Superior temporal gyrus (tissue), 1 donor: ENCODE data around the gene BAG5.

Source experiments
- DNase-seq: peaks from one replicate; pipeline ENCODE4 v3.0.0-alpha.2; 2016; ENCODE audit errors: extremely low spot score

BAG5 gene

DNA sequence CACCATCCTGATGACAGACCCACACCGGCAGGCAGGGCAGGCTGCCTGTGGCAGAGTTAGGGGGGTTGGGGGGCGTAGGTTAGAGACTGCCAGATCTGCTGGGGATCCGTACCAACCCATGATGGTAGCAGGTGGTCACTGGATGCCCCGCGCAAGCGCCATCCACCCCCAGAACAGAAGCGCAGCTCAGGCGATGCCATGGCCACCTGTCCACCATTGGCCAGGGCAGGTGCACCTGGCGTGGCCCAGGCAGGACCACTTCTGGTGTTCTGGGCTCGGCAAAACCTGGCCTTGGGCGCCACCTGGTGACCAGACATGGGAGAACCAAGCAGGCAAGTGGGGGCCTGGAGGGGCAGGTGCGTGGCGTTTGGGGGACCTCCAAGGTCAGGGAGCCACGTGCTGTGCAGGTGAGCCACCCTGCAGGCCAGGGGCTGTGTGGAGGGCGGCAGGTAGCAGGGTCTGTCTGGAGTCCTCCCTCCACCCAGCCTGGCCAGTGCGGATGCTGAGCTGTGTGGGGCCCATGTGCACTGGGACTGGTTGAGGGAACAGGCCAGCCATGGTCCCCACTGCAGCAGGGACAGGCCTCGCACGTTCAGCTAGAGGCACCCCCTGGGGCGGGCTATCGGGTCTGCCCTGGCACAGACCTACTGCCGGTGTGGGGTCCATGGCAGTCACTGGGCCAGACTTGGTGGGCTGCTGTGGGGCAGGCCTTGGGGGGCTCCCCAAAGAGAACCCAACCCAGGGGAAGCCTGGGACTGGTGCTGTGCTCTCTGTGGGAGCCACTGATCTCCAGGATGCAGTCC is 15.6 kb downstream of the BAG5 start:
- peak; percentile 88 for DNase-seq

DNA sequence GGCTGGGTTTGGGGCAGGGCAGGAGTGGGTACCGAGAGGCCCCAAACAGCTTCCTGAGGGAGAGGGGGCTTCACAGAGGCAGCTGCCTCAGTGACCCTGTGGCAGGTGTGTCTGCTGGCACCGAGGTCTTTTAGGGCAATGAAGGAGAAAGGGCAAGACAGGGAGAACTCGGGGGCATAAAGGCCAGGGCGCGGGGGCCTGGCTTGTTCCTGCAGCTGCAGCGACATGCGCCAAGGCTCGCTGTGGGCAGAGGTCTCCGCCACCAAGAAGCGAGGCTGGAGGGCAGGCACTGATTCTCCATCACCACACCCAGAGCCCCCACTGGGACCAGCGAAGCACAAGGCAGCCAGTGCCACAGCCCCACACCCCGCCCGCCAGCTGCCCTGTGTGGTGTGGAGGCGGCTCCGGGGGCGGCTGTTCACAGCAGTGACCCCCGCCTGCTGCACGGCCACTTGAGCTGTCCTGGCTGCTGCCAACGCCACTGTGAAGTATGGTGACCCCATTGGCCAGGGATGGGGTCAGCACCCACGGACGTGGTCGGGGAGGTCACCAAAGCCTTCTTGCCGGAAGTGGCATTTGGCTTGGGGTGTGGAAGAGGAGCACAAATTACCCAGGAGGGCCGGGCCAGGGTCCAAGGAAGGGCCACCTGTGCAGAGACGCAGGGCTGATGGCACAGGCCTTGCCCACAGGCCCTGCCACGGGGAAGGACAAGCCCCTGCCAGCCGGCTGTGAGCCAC is 16.4 kb downstream of the BAG5 start:
- no peak for DNase-seq

DNA sequence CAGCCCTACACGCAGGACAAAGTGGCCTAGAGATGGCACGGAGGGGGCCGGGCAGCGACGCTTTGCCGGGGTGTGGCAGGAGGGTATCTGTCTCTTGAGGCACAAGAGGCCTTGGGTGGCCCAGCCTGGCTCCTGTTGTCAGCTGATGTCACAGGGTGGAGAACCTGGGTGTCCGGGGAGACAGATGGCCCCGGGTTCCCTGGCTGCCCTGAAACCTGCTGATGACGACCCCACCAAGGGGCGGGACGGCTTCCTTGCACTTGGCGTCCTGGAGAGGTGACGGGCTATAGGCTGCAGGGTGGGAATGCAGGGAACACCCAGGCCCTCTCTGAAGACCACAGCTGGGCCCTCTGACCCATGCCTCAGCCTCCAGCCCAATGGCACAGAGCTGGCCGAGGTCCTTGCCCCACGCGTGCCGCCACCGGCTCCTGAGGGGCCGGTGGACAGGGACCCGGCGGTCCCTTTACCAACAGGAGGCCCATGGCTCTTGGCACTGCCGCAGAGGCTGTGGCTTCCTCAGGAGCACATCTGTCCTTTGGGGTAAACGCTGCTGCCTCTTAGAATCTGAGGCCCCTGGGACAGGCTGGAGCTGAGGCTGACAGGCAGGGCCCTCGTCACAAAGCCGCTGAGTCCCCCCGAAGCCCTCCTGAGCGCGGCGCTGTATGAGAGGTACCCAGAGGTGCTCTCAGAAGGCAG is 17.1 kb downstream of the BAG5 start:
- DNase-seq = peak; percentile 10

DNA sequence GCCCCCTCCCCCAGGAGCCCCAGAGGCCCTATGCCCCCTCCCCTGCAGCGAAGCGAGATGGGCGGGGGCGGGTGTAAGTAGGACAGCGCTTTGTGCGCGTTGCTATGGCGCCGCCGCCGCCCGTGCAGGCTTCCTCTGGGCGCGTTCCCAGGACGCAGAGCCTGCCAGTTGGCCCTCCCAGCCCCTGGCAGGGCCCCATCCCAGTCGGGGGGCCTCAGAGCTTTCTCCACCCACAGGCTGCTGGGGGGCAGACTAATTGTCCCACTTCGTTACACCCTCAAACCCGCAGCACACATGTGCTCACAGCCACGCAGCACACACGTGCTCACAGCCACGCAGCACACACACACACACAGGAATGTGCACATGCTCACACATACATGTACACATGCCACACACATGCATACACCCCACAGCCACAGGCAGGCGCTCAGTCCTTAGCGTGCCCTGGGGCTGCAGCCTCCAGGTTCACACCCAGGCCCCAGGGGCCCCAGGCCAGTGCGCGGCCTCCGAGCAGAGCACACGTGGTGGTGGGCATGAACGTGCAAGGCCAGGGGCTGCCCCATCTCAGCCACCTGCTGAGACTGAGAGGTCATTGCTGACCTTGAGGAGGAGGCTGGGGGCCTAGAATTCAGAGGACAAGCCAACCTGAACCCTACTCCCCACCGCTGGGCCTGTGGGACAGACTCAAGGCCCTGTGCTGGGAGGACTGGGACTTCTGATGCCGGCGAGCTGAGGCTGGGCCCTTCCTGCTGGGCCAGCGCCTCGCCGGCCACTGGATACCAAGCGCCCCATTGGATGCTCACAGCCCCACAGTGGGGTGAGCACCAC is 17.9 kb downstream of the BAG5 start:
- DNase-seq = peak; percentile 86

DNA sequence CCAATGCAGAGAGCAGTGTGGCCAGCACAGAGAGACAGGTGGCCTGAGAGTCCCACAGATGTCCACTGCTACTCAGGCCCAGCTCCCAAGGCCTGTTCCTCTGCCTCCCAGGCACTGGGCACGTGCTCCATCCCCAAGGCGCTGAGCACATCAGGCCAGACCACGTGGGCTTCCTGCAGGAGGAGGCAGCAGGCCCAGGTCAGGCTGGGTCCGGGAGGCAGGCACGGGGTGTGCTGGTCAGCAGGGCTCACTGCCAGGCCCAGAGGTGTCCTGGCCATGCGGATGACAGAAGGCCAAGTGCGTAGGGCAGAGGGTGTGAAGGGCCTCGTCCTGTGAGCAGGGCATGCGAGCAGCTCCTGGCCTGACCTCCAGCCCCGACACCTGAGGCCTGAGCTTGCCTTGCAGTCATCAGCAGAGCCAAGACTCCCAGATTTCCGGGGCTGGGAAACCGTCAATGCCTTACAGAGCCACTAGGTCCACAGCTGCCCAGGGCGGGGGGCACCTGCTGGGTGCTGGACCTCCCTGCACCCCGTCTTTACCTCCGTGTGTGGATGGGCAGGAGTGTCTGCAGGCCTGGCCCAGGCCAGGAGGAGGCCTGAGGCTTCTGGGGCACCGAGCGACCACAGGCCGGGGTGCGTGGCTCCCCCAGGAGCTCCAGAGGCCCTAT is 18.6 kb downstream of the BAG5 start:
- DNase-seq = peak; percentile 28

DNA sequence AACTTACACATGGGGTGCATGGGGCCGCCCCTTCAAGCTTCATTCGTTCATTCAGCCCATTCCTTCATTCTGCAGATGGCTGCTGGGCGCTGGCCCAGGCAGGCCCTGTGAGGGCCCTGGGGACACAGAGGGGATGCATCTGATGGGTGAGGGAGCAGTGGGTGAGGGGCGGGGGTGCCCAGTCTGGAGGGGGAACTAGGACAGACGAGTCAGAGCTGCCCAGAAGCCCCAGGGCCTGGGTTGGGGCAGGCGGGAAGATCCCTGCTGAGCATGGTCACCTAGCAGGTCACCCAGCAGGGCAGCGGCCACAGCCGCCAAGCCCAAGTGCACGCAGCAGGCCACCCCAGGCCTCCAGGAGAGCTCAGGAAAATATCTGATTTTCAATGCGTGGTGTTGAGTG is 19.3 kb downstream of the BAG5 start:
- no peak for DNase-seq

DNA sequence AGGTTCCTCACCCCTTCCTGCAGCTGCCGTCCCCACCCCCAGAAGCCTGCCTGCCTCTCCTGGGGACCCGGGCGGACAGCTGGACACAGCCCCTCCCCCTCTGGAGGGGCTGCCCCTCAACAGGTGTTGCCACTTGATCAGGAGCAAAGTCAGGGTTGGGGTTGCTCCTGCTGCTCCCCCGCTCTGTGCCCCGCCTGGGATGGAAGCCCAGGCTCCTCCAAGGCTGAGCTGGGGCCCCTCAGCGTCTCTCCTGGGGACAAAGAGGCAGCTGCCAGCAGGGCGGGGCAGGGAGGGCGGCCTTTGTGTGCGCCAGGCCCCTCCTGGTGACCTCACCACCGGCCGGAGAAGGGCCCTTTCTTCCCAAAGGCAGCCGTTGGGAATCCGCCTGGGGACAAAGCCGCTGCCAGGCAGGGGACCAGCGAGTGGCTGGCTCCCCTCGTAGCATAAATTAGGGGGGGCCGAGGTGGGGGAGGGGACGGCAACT is 19.8 kb downstream of the BAG5 start:
- DNase-seq = peak; percentile 92

DNA sequence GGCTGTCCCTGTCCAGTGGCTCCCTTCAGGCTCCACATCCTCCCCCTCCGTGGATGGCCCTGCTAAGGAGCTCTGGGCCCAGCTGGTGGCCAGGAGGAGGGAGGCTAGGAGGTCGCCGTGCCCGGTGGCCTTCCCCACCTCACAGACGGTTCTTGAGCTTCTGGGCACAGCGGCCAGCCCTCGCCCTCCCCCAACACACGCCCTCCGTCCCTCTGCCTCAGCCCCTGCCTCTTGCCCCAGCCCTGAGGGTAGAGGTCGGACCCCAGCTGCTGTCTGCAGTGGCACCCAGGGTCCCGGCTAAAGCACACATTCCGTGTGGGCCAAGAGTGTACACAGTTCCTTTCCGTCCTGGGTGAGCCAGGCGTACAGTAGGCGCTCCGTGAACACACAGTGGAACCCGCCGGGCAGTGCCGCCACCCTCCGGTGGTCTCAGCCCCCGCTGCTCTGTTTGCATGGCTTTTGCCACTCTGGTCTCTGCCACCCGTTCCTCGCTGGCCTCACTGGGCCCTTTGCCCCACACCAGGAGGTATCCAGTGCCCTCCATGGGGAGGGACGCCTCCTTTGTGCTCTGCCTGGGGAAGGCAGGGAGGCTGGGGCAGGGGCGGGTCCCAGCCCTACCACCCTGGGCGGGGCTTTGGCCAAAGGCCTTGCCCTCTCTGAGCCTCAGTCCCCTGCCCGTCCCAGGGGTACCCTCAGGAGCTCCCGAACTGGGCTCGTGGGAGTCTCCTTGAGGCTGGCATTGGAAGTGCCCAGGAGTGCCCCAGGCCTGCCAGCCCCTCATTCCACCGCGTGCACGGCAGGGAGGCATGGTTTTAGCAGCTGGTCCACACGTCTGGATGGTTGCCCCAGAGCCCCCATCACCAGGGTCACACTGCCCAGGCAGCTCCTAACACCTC is 20.5 kb downstream of the BAG5 start:
- peak; percentile 35 for DNase-seq

DNA sequence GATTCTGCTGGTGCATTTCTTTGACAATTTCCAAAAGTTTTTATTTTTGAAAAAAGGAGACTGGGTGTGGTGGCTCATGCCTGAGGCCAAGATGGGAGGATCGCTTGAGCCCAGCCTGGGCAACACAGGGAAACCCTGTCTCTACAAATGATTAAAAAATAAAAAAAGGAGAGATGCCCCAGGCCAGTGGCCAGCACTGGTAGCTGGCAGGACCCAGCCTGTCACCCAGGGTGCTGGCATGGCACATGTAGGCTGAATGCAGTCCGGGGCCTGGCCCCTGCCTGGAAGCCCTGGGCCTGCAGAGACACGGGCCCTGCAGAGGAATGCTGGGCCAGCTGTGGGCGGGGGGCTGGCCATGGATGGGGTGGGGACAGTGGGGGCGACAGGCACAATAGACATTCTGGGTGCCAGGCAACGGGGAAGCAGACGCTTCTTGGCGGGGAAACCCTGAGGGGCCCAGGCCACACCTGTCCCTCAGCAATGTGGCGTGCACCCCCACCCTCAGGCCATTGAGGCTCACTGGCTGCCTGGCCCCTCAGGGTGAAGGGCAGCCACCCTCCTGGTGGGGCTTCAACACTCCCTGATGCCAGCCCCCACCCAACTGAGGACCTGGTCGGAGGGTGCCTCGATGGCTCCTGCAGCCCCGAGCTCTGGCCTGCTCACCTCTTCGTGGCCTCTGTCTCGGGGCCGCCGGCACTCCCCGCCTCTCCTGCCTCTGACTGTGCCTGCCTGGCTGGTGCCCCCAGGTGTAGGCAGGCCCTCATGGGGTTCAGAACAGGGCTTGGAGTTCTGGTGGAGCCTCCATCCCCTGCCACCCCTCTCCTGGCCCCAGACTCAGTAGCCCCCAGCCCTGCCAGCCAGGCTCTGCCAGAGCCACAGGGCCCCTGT is 21.4 kb downstream of the BAG5 start:
- no peak for DNase-seq

DNA sequence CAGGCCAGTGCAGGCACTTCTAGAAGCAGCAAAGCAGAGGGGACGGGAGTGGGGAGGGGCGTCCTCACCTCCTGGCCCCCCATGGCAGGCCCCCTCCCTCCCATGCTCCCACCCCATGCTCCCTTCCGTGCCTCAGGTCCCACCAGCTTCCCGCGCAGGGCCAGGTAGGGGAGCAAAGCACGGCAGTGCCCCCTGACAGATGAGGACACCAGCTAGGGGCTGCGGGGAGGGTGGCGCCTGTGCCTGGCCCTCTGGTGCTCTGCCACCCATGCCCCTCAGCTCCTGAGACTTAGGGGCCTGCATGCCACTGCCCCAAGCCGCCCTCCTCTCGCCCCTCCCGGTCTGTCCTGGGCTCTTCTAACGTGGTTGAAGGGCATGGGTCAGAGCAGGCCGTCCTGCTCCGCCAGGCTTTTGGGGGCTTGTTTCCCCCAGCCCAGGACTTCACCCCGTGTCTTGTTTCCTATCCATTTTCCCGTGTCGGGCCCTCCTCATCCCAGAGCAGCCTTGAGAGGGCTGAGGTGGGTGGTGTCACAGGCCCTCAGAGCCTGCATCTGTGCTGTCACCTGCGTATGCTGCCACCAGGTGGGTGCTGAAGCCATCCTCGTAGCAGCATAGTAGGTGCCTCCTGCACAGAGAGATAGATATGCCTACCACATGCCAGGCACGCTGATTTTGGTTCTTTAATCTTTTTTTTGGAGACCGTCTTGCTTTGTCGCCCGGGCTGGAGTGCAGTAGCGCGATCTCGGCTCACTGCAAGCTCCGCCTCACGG is 23.2 kb downstream of the BAG5 start:
- DNase-seq = peak; percentile 4

DNA sequence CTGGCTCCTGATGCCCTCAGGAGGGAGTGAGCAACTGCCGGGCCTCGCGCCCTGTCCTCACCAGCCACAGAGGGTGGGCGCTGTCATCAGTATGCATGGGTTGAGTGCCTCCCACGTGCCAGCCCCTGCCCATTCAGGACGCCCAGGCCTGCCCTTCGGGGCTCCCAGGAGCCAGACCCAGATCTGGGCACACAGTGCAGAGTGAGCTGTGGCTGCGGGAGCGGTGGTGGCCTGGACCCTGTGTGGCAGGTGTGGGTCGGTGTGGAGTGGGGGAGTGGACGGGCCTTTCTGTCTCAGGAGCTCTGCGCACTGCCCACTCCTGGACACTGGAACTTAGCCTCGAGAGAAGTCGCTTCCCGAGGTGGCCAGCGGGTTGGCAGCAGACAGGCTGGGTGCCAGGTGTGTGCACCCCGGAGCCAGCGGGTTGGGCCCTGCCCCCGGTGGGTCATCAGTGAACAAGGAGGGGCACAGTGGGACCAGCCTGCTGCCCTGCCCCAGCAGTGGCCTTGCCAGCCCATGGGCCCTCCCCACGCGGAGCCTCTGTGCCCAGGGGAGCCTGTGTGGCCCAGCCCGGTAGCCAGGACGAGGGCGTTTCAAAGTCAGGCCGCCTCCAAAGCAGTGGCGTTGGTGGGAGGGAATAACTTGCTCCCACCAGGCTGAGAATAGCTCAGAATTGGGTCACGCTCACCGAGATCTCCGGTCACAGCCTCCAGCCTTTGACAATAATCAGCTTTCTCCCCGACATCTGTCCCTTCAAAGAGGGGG is 24.0 kb downstream of the BAG5 start:
- DNase-seq = peak; percentile 14

DNA sequence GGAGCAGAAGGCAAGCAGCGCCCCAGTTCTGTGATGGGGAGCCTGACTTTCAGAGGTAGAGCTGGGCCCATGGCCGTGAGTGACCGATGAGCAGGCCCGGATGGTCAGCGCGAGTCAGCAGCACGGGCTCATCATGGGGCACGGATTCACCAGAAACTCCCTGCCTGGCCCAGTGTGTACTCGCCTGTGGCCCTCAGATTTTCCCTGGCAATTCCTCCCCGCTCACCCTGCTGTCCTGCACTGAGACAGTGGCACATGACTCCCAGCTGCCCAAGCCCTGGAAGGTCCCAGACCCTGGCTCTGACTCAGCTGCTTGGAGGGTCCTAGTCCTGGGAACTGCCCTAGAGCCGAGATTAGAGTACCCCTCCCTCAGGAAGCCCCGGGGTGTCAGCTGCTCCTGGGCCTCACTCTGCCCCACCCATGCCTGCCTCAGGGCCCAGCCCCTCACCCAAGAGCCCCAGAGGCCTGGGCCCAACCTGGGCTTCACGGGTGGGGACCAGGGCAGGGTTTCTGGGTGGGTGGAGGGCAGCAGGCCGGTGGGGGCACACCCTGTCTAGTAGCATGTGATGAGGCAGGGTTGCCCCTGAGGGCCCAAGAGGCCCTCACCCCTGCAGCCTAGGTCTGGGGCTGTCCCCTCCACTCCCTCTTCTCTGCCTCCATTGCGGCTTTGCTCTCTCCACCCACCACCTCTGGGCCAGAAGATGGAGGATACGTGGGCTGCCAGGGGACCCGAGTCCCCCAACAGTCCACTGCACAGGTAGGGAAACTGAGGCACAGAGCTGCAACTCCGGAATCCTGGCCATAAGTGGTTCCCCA is 25.1 kb downstream of the BAG5 start:
- no peak for DNase-seq

DNA sequence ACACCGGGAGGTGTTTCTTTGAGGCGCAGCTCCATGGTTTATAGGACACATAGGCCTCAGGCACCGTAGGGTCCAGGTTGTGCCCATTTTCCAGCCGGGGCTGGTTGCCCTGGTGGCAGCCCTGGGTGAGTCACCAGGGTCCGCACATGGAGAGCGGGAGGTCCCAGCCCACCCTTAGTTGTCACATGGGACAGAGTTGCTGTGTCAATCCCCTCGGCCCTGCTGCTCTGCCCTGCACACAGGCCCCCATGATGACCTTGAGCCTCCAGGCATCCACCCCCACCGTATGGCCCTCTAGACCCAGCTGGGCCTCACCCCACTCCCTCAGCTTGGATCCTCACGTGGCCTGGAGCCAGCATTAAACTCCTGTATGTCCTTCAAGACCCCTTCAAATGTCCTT is 25.8 kb downstream of the BAG5 start:
- no peak for DNase-seq

DNA sequence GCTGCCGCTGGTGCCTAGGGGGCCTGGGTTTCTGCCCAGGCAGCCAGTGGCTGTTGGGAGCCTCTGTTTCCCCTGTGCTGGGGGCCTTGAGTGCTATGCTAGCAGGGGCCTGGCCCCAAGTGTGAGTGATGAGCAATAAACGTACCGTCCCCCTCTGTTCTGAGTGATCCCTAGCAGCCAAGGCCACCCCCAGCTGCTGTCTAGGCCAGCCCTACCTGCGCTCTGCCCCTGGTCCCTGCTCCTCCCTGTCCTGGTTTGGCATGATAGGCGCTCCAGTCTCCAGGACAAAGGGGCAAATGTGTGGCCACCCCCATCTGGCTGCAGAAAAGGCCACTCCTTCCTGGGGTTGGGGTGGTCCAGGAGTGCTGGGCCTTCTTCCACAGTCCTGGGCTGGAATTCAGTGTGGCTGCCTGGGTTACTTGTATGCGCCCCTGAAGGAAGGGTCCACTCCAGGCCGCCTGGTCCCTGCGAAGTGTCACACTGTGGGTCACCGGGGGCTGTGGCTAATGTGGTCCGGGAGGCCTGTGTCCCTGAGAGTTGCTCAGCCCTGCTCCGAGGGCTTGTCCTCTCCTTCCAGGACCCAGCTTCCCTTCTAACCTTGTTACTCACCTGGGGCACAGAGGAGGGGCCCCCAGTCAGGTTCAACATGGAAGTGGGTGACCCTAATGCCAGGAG is 26.4 kb downstream of the BAG5 start:
- DNase-seq = peak; percentile 6

DNA sequence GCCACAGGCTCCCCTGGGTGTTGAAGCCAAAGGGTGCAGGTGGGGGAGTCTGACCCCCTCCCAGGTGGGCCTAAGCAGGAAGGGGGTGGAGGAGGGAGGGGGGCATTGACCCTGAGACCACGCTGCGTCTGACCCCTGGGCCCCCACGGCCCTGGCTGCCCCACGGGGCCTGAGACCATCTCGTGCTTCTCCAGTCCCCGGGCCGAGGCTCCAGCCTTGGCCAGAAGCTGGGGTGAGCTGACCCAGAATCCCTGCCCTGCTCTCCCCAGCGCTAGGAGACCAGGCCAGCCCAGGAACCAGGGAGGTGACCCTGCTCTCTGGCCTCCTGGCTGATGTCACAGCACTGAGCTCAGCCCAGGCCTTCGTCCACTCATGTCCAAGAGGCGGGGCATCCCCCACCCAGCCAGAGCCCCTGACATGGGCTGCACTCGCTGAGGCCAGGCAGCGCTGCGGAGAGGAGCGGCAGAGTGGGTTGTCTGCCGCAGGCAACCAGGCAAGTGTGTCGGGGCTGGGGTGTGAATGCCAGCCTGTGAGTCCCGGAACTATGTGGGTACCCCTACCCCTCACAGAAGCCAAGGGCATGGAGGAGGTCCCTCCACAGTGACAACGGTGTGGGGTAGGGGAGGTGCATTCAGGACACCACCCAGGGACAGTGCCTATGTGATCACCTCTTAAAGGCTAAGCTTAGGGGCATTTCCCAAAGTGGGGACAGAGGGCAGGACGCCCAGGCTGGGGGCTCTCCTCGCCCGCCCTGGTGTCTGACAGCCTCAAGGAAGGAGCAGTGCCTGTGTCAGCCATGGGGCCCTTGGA is 27.2 kb downstream of the BAG5 start:
- peak; percentile 4 for DNase-seq
